ENCODE measurements around the gene TAS1R3.

TAS1R3 gene

GRCh38 chr1:1324524-1325287 is 6.4 kb upstream of the TAS1R3 start, which contains the start of the genes CPTP and INTS11:
Gene CPTP, plus strand, starts transcription at chr1:1324802. Its CDS starts 2,109 bp downstream, at chr1:1326911.
Gene INTS11, minus strand, starts transcription at chr1:1324660. Its CDS starts 52 bp downstream, at chr1:1324608.
- DNase-seq (ENCODE audit: low read depth): peak; percentile 95

GRCh38 chr1:1325288-1326074 is 5.6 kb upstream of the TAS1R3 start:
- DNase-seq (ENCODE audit: low read depth): no peak

- DNase-seq (ENCODE audit: low read depth): no peak
These were observed 4.9 kb upstream of the TAS1R3 start for GRCh38 chr1:1326075-1326605.

DNA sequence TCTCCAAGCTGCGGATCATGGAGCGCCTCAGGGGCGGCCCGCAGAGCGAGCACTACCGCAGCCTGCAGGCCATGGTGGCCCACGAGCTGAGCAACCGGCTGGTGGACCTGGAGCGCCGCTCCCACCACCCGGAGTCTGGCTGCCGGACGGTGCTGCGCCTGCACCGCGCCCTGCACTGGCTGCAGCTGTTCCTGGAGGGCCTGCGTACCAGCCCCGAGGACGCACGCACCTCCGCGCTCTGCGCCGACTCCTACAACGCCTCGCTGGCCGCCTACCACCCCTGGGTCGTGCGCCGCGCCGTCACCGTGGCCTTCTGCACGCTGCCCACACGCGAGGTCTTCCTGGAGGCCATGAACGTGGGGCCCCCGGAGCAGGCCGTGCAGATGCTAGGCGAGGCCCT is 3.8 kb upstream of the TAS1R3 start:
- no peak for DNase-seq (ENCODE audit: low read depth)

GRCh38 chr1:1328254-1328653 is 2.8 kb upstream of the TAS1R3 start:
- no peak for DNase-seq (ENCODE audit: low read depth)

GRCh38 chr1:1329304-1330210 is 1.5 kb upstream of the TAS1R3 start:
- DNase-seq (ENCODE audit: low read depth): no peak

GRCh38 chr1:1330366-1331067 is 563 bp upstream of the TAS1R3 start:
- DNase-seq (ENCODE audit: low read depth): no peak

DNA sequence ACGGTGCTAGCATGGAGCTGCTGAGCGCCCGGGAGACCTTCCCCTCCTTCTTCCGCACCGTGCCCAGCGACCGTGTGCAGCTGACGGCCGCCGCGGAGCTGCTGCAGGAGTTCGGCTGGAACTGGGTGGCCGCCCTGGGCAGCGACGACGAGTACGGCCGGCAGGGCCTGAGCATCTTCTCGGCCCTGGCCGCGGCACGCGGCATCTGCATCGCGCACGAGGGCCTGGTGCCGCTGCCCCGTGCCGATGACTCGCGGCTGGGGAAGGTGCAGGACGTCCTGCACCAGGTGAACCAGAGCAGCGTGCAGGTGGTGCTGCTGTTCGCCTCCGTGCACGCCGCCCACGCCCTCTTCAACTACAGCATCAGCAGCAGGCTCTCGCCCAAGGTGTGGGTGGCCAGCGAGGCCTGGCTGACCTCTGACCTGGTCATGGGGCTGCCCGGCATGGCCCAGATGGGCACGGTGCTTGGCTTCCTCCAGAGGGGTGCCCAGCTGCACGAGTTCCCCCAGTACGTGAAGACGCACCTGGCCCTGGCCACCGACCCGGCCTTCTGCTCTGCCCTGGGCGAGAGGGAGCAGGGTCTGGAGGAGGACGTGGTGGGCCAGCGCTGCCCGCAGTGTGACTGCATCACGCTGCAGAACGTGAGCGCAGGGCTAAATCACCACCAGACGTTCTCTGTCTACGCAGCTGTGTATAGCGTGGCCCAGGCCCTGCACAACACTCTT is 1.1 kb downstream of the TAS1R3 start:
- DNase-seq (ENCODE audit: low read depth): no peak

DNA sequence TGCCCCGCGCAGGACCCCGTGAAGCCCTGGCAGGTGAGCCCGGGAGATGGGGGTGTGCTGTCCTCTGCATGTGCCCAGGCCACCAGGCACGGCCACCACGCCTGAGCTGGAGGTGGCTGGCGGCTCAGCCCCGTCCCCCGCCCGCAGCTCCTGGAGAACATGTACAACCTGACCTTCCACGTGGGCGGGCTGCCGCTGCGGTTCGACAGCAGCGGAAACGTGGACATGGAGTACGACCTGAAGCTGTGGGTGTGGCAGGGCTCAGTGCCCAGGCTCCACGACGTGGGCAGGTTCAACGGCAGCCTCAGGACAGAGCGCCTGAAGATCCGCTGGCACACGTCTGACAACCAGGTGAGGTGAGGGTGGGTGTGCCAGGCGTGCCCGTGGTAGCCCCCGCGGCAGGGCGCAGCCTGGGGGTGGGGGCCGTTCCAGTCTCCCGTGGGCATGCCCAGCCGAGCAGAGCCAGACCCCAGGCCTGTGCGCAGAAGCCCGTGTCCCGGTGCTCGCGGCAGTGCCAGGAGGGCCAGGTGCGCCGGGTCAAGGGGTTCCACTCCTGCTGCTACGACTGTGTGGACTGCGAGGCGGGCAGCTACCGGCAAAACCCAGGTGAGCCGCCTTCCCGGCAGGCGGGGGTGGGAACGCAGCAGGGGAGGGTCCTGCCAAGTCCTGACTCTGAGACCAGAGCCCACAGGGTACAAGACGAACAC is 1.8 kb downstream of the TAS1R3 start:
- no peak for DNase-seq (ENCODE audit: low read depth)

- no peak for DNase-seq (ENCODE audit: low read depth)
These were observed 2.6 kb downstream of the TAS1R3 start for GRCh38 chr1:1333551-1334241.

DNA sequence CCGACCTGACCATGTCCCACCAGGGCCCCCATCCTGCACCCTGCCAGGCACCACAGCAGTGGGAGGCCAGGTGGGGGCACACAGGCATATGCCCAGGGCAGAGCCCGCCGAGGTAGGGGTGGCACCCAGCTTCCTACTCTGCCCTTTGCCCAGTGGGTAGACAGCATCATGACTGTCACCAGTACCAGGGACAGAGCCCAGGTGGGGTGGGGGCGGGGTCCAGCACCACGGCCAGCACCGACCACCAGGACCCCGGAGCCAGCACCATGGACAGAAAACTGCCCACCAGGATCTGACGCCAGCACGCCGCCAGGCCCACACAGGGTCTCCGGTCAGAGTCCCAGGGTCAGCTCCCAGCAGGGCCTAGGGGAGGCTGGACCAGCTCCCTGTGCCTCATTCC is 3.8 kb downstream of the TAS1R3 start:
- DNase-seq (ENCODE audit: low read depth): no peak

GRCh38 chr1:1335283-1335682 is 4.2 kb downstream of the TAS1R3 start:
- DNase-seq (ENCODE audit: low read depth): no peak

DNA sequence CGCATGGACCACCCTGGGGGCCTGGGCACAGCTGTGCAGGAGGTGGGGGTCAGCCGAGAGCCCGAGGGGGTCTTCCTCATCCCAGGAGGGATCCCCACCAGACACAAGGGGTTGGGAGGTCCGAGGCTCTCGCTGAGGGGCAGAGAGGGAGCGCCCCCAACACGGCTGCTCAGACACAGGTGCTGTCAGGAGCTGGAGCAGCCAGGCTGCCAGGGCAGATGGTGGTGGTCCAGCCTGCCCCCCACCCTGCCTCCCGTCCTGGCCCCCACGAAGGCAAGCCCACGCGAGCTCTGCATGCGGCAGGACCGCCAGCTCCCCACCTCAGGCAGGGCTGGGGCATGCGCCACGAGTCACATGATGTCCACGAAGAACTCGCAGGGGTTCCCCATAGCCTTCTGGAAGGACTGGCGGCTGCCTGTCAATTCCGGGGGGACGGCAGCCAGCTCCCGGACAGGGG is 4.7 kb downstream of the TAS1R3 start:
- no peak for DNase-seq (ENCODE audit: low read depth)

DNA sequence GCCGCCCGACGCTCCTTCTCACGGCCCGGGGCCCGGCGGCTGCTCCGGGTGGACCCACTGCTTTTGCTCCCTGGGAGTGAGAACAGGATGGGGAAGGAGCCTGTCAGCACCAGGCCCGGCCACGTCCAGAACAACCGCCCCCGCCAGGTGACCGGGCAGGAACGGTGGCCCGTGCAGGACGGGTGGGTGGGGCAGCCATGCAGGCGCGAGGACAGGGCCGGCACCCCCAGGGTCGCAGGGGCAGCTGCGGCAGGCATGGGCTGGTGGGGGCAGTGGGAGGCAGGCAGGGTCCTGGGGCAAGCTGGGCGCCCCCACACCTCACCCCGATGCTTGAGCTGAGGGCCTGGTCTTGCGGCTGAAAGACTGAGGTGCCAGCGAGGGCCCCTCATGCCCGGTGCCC is 5.4 kb downstream of the TAS1R3 start:
- no peak for DNase-seq (ENCODE audit: low read depth)

DNA sequence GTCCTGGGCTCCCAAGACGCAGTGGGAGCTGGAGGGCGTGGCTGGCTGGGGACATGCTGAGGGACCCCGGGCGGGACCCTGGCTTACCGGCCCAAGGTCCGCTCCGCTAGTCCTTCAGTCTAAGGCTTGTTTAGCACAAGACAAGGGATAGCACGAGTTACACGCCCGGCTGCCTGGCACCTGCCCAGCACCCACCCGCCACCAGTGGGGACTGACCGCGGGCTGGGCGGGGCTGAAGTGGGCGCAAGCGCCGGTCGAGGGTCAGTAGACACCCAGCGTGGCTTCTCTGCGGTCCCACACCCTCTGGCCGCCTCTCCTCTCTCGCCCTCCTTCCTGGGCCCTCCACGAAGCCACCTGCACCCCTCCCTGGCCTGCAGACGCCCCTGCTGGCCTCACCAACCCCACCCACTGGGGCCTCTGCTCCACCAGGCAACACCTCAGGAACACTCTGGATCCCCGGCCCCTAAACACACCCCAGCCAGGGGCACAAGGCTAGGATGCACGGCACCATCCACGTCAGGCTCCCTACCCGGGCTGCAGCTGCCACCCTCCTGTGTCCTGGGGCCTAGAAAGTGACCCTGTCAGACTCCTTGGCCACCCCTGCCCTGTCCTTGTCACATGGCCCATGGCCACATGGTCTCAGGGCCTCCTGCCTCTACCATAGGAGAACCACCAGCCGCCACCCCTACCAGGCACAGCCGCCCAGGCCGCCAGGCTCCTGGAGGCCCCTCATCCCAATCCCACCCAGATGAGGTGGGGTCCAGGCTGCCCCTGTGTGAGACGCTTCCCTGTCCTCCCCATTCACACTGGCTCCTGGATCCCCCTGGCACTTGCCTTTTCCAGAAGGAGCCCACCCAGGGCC is 6.1 kb downstream of the TAS1R3 start:
- no peak for DNase-seq (ENCODE audit: low read depth)

GRCh38 chr1:1337793-1338147 is 6.7 kb downstream of the TAS1R3 start:
- DNase-seq (ENCODE audit: low read depth): no peak

GRCh38 chr1:1338278-1338677 is 7.2 kb downstream of the TAS1R3 start:
- no peak for DNase-seq (ENCODE audit: low read depth)

DNA sequence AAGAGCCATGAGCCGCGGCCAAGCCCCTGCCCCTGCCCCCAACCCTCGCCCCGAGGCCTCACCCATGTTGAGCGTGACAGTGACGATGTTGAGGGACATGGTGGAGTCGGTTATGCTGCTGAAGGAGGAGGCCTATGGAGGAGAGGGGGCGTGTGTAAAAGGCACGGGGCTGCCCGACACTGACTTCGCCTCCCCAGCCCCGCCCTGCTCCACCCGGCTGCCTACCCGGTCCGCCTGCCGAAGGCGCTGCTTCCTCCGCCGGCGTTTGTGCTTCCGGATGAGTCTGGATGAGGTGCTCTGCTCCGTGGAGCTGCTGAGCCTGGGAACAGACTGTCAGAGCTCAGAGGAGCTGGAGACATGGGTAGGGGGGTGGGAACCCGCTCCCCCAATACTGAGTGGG is 9.1 kb downstream of the TAS1R3 start:
- DNase-seq (ENCODE audit: low read depth): no peak
